SH-SY5Y (cell line): ENCODE data around the gene CD248.

ENCODE experiments used
- GATA2 ChIP-seq: IDR thresholded peaks from 2 replicates; pipeline ENCODE4 v1.6.1; 2011; ENCODE audit warnings: mild to moderate bottlenecking, low read depth, low read length
- GATA3 ChIP-seq: IDR thresholded peaks from 2 replicates; pipeline ENCODE4 v1.6.1; 2011; ENCODE audit warnings: low read depth, mild to moderate bottlenecking, low read length, moderate library complexity

GRCh38 chr11:66343176-66343575 lies 26.3 kb upstream of the CD248 start:
- no peak for TF ChIP-seq GATA3
- no peak for TF ChIP-seq GATA2
